Urothelium cell line (cell line): ENCODE data around the gene BCAS3.

ENCODE experiments used
- DNase-seq: peaks from one replicate; pipeline ENCODE4 v3.0.0; 2011; ENCODE audit warnings: low spot score, mixed read lengths
- FAIRE-seq: peaks from 2 replicates; lab custom pipeline; 2011; peaks lifted over from hg19 to GRCh38; lab: Jason Lieb, UNC

BCAS3 gene

GRCh38 chr17:61209106-61209439, 531.4 kb downstream of the BCAS3 start:
- DNase-seq (no peak), FAIRE-seq (peak; percentile 5)

- FAIRE-seq = peak; percentile 50
These were observed 531.9 kb downstream of the BCAS3 start for GRCh38 chr17:61209525-61209924.

GRCh38 chr17:61211236-61211635, 533.6 kb downstream of the BCAS3 start:
- FAIRE-seq = peak; percentile 69
- DNase-seq = no peak

More at GRCh38 chr17:61209525-61209924, 531.9 kb downstream of the BCAS3 start:
- DNase-seq = no peak

GRCh38 chr17:61212655-61213054, 535.0 kb downstream of the BCAS3 start:
- FAIRE-seq (no peak), DNase-seq (no peak)

GRCh38 chr17:61214753-61215152, 537.1 kb downstream of the BCAS3 start:
- FAIRE-seq (no peak), DNase-seq (no peak)

GRCh38 chr17:61216066-61216465, 538.4 kb downstream of the BCAS3 start:
- DNase-seq (no peak), FAIRE-seq (no peak)

- peak; percentile 42 for FAIRE-seq
These were observed 540.3 kb downstream of the BCAS3 start for GRCh38 chr17:61217878-61218437.

GRCh38 chr17:61218438-61218837, 540.8 kb downstream of the BCAS3 start:
- FAIRE-seq (peak; percentile 96), DNase-seq (no peak)

More at GRCh38 chr17:61217878-61218437, 540.3 kb downstream of the BCAS3 start:
- DNase-seq = no peak

GRCh38 chr17:61219460-61219859, 541.8 kb downstream of the BCAS3 start:
- DNase-seq (no peak), FAIRE-seq (peak; percentile 32)

- peak; percentile 5 for FAIRE-seq
- DNase-seq = no peak
These were observed 543.5 kb downstream of the BCAS3 start for GRCh38 chr17:61221181-61221580.

GRCh38 chr17:61221597-61222471, 544.2 kb downstream of the BCAS3 start:
- no peak for FAIRE-seq
- no peak for DNase-seq

- no peak for FAIRE-seq
- DNase-seq = no peak
These were observed 546.1 kb downstream of the BCAS3 start for GRCh38 chr17:61223725-61224124.

- FAIRE-seq (no peak), DNase-seq (no peak)
These were observed 547.7 kb downstream of the BCAS3 start for GRCh38 chr17:61225178-61225882.

- no peak for FAIRE-seq
- DNase-seq = no peak
These were observed 550.2 kb downstream of the BCAS3 start for GRCh38 chr17:61227866-61228265.

- no peak for DNase-seq
- peak; percentile 20 for FAIRE-seq
These were observed 552.8 kb downstream of the BCAS3 start for GRCh38 chr17:61230461-61230860.

GRCh38 chr17:61230972-61231820, 553.5 kb downstream of the BCAS3 start:
- FAIRE-seq = no peak
- DNase-seq = no peak

GRCh38 chr17:61232871-61233270, 555.2 kb downstream of the BCAS3 start:
- FAIRE-seq = no peak

GRCh38 chr17:61233991-61234750, 556.5 kb downstream of the BCAS3 start:
- no peak for FAIRE-seq
- DNase-seq = no peak

More at GRCh38 chr17:61232871-61233270, 555.2 kb downstream of the BCAS3 start:
- no peak for DNase-seq

GRCh38 chr17:61235001-61235826, 557.6 kb downstream of the BCAS3 start:
- FAIRE-seq (no peak), DNase-seq (no peak)
